Measurements from ENCODE around the gene MASP1. TPM values are rescaled to one million over a fixed set of nuclear protein-coding genes. Genes with fewer than 3 reads are reported as not detected.

Gene MASP1
- total and polyA plus RNA-seq, 2 donors (not counting 1 experiment from before 2014, with no cell fraction given) = not detected

DNA sequence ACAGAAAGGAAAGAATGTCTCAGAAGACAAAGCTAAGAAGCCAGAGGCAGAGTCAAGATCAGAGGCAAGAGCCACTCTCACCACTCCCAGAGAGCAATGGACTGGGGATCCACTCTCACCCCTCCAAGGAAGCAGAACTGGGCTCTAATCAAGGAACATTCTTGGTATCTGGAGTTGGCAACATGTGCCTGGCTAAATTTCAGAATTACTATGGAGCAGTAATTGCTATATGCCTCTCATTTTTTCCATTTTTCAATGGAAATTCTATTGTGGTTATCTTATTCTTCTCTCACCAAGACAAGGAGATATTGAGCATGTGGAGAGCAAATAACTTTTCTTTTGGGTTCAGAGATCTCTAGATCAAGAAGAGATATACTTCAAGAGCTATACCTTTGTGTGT, 22.1 kb downstream of the MASP1 start:
- ChIA-PET POLR2A (no interaction called here), CTCF (no interaction called here)
- Histone ChIP-seq H3K4me3 (ENCODE audit: control extremely low read depth in 1 of 5, extremely low read depth in 1 of 5, insufficient read depth in 1 of 5, low read depth in 2 of 5, low read length in 4 of 5) (no peak overlapping the region), H3K27me3 (replicated peaks in 1 of 4; ENCODE audit: control extremely low read depth in 1 of 4, control insufficient read depth in 3 of 4, insufficient read depth in 4 of 4, low read length in 3 of 4) (peaks cover 0 to 4% (median 0%) of the 10 kb centered on the region in 4 experiments), H3K9me3 (ENCODE audit: control extremely low read depth in 1 of 3, control insufficient read depth in 2 of 3, insufficient read depth in 1 of 3, low read length in 2 of 3) (peaks cover 0 to 7% (median 0%) of the 10 kb centered on the region in 3 donors), H3K27ac (ENCODE audit: low read length in 2 of 2) (no peak overlapping the region), H2AFZ (ENCODE audit: insufficient read depth, low read depth, low read length, poor library complexity, severe bottlenecking) (no peak overlapping the region), H3K36me3 (replicated peaks in 1 of 2; ENCODE audit: control extremely low read depth in 1 of 2, control insufficient read depth in 1 of 2, extremely low read depth in 1 of 2, insufficient read depth in 2 of 2, low read length in 1 of 2) (no peaks in the 10 kb centered on the region), H3K79me2 (ENCODE audit: control insufficient read depth, insufficient read depth, low read length) (no peaks in the 10 kb centered on the region), H3K4me1 (ENCODE audit: control insufficient read depth in 2 of 2, insufficient read depth in 2 of 2, low read length in 2 of 2) (no peaks in the 10 kb centered on the region), H3K9ac (ENCODE audit: low read length) (no peak overlapping the region), H4K20me1 (ENCODE audit: control insufficient read depth, insufficient read depth, low read length, poor library complexity, severe bottlenecking) (no peaks in the 10 kb centered on the region), H3K4me2 (replicated peaks; ENCODE audit: low read depth, low read length, poor library complexity, severe bottlenecking) (no peak overlapping the region)
- Mint-ChIP-seq H3K4me1 (no peaks in the 10 kb centered on the region), H3K4me3 (no peak overlapping the region), H3K9me3 (ENCODE audit: insufficient read depth) (peaks cover 7% of the 10 kb centered on the region), H3K27me3 (peaks cover 43% of the 10 kb centered on the region), H3K27ac (no peak overlapping the region)
- TF ChIP-seq, protein P1, sequence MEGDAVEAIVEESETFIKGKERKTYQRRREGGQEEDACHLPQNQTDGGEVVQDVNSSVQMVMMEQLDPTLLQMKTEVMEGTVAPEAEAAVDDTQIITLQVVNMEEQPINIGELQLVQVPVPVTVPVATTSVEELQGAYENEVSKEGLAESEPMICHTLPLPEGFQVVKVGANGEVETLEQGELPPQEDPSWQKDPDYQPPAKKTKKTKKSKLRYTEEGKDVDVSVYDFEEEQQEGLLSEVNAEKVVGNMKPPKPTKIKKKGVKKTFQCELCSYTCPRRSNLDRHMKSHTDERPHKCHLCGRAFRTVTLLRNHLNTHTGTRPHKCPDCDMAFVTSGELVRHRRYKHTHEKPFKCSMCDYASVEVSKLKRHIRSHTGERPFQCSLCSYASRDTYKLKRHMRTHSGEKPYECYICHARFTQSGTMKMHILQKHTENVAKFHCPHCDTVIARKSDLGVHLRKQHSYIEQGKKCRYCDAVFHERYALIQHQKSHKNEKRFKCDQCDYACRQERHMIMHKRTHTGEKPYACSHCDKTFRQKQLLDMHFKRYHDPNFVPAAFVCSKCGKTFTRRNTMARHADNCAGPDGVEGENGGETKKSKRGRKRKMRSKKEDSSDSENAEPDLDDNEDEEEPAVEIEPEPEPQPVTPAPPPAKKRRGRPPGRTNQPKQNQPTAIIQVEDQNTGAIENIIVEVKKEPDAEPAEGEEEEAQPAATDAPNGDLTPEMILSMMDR (IDR thresholded peaks at IDR 0.05) = no peak
- no peak for TF ChIP-seq EZH2 (IDR thresholded peaks at IDR 0.05; ENCODE audit: borderline replicate concordance, insufficient read depth, low read depth, low read length, poor library complexity, severe bottlenecking)
- intact Hi-C loops (cut with micrococcal nuclease) = no loop called here
- DNase-seq (no peak), ATAC-seq (ENCODE audit: low read depth) (no peak)

DNA sequence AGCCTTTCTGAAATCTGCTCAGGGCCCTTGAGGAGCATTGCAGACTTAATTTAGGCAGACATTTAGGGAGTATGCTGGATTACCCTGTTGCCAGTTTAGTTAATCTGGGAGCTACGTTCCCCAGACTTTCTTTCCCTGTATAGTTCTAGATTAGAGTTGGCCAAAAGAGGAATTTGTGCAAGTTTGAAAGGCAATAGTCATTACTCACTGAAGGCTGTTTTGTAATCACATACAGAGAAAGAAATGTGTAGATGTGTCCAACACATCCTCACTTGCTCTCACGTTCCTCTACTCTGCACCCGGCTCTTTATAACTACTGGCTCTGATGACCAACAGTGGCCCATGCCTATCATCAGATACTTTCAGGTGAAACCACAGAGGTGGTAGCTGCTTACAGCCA, 24.2 kb downstream of the MASP1 start:
- H3K9me3 Mint-ChIP-seq (ENCODE audit: insufficient read depth) = peaks cover 7% of the 10 kb centered on the region
- Histone ChIP-seq H3K4me2 (replicated peaks; ENCODE audit: low read depth, low read length, poor library complexity, severe bottlenecking) (no peak overlapping the region), H3K4me1 (ENCODE audit: control insufficient read depth in 2 of 2, insufficient read depth in 2 of 2, low read length in 2 of 2) (no peaks in the 10 kb centered on the region), H3K27me3 (replicated peaks in 1 of 4; ENCODE audit: control extremely low read depth in 1 of 4, control insufficient read depth in 3 of 4, insufficient read depth in 4 of 4, low read length in 3 of 4) (peaks cover 0 to 4% (median 0%) of the 10 kb centered on the region in 4 experiments), H3K36me3 (replicated peaks in 1 of 2; ENCODE audit: control extremely low read depth in 1 of 2, control insufficient read depth in 1 of 2, extremely low read depth in 1 of 2, insufficient read depth in 2 of 2, low read length in 1 of 2) (no peaks in the 10 kb centered on the region), H3K9me3 (ENCODE audit: control extremely low read depth in 1 of 3, control insufficient read depth in 2 of 3, insufficient read depth in 1 of 3, low read length in 2 of 3) (peaks cover 0 to 7% (median 0%) of the 10 kb centered on the region in 3 donors), H4K20me1 (ENCODE audit: control insufficient read depth, insufficient read depth, low read length, poor library complexity, severe bottlenecking) (no peaks in the 10 kb centered on the region), H3K4me3 (ENCODE audit: control extremely low read depth in 1 of 5, extremely low read depth in 1 of 5, insufficient read depth in 1 of 5, low read depth in 2 of 5, low read length in 4 of 5) (no peak overlapping the region), H2AFZ (ENCODE audit: insufficient read depth, low read depth, low read length, poor library complexity, severe bottlenecking) (no peak overlapping the region), H3K79me2 (ENCODE audit: control insufficient read depth, insufficient read depth, low read length) (no peaks in the 10 kb centered on the region), H3K9ac (ENCODE audit: low read length) (no peak overlapping the region), H3K27ac (ENCODE audit: low read length in 2 of 2) (no peak overlapping the region)
- ATAC-seq (ENCODE audit: low read depth) (no peak), DNase-seq (no peak)
- no peak for TF ChIP-seq EZH2 (IDR thresholded peaks at IDR 0.05; ENCODE audit: borderline replicate concordance, insufficient read depth, low read depth, low read length, poor library complexity, severe bottlenecking)
- TF ChIP-seq, protein P1 (IDR thresholded peaks at IDR 0.05) = no peak
- intact Hi-C loops (cut with micrococcal nuclease) = no loop called here
- 90% methylated on average over 3 of the region's 3 CpGs for WGBS (ENCODE audit: insufficient coverage)
- POLR2A ChIA-PET = no interaction called here
- no peak overlapping the region for H3K27ac Mint-ChIP-seq
- CTCF ChIA-PET = no interaction called here
- no peaks in the 10 kb centered on the region for H3K4me1 Mint-ChIP-seq
- H3K4me3 Mint-ChIP-seq = no peak overlapping the region
- peaks cover 42% of the 10 kb centered on the region for H3K27me3 Mint-ChIP-seq

Measured in B cell (primary cell).